GM12878 (cell line): ENCODE results near the gene HMBS. TPM values are rescaled to one million over a fixed set of nuclear protein-coding genes. Genes with fewer than 3 reads are reported as not detected.

Experiments used
- ASH2L ChIP-seq: fragments of 300-600, 200-600 bp; sonication (generic); IDR thresholded peaks from 2 replicates; pipeline ENCODE4 v1.6.1; 2017; ENCODE audit warnings: low read depth, mild to moderate bottlenecking, borderline replicate concordance
- BMI1 ChIP-seq: fragments of 450-650 bp; IDR thresholded peaks from 2 replicates; pipeline ENCODE4 v1.6.1; 2016; ENCODE audit warnings: mild to moderate bottlenecking, moderate library complexity, borderline replicate concordance
- GABPA ChIP-seq: IDR thresholded peaks from 2 replicates; pipeline ENCODE4 v1.6.1; 2014; ENCODE audit warnings: antibody characterized with exemption, low read depth, mild to moderate bottlenecking, inconsistent platforms
- GATAD2B ChIP-seq: fragments of 450-650 bp; conservative IDR thresholded peaks from 2 replicates; pipeline ENCODE4 v1.6.1; 2017; ENCODE audit warnings: low read depth, mild to moderate bottlenecking, moderate library complexity
- IKZF1 ChIP-seq: fragments of 450-650 bp; conservative IDR thresholded peaks from 2 replicates; pipeline ENCODE4 v1.6.1; 2017; ENCODE audit warnings: antibody characterized with exemption, mild to moderate bottlenecking
- JUND ChIP-seq: IDR thresholded peaks from 2 replicates; pipeline ENCODE4 v1.6.1; 2012; ENCODE audit warnings: low read depth, mild to moderate bottlenecking, low read length, improper control_type of control experiment, moderate library complexity
- MXI1 ChIP-seq: fragments of 150-350 bp; IDR thresholded peaks from 2 replicates; pipeline ENCODE4 v1.6.1; 2011; ENCODE audit warnings: low read depth, mild to moderate bottlenecking, inconsistent platforms, low read length, improper control_type of control experiment
- NBN ChIP-seq: fragments of 450-650 bp; IDR thresholded peaks from 2 replicates; pipeline ENCODE4 v1.6.1; 2016
- NFIC ChIP-seq: IDR thresholded peaks from 2 replicates; pipeline ENCODE4 v1.6.1; 2012; ENCODE audit warnings: low read depth, mild to moderate bottlenecking, inconsistent platforms, low read length, moderate library complexity
- RB1 ChIP-seq: fragments of 450-650 bp; formaldehyde crosslinking; IDR thresholded peaks from 2 replicates; pipeline ENCODE4 v1.6.1; 2017; ENCODE audit warnings: mild to moderate bottlenecking, borderline replicate concordance
- RELA ChIP-seq: fragments of 450-650 bp; IDR thresholded peaks from 2 replicates; pipeline ENCODE4 v1.8.0; 2014; ENCODE audit warnings: borderline replicate concordance; ENCODE audit not compliant: partially characterized antibody
- TCF7 ChIP-seq: IDR thresholded peaks from 2 replicates; pipeline ENCODE4 v1.6.1; 2014; ENCODE audit warnings: antibody characterized with exemption, borderline replicate concordance
- polyA plus RNA-seq, 11 experiments: library from polyadenylated mRNA; depleted of rRNA in 4 of 11; unstranded in 6 of 11; stranded (reverse) in 5 of 11; fragments of >200 nt; fragmentation: Nextera tagmentation in 4 of 11; fragmentation: Illumina TruSeq in 1 of 11; extraction: Ambion mirVana in 4 of 11; extraction: Trizol in 1 of 11; gene quantifications; 1 replicate in 1 of 11; 2 replicates in 10 of 11; pipeline versions ENCODE4 v1.2.1 to v1.2.3, GENCODE V29; 2011 to 2016; ENCODE audit warnings: inconsistent platforms in 2 of 11, missing spikeins in 2 of 11, low read depth in 1 of 11
- total RNA-seq, 4 experiments: library from RNA; depleted of rRNA in 3 of 4; stranded (reverse); fragments of >200 nt in 3 of 4; fragmentation: Illumina TruSeq in 1 of 4; extraction: Trizol in 1 of 4; gene quantifications; 2 replicates each; pipeline versions ENCODE4 v1.2.1 to v1.2.3, GENCODE V29; 2013 to 2021
- TF ChIP-seq, protein P1 (sequence below): IDR thresholded peaks from 2 replicates; pipeline ENCODE4 v1.6.1; 2012; ENCODE audit warnings: low read length, inconsistent platforms
- TF ChIP-seq, protein P2 (sequence below): fragments of 450-650 bp; IDR thresholded peaks from 2 replicates; pipeline ENCODE4 v1.6.1; 2017; ENCODE audit warnings: mild to moderate bottlenecking
- TF ChIP-seq, protein P3 (sequence below): IDR thresholded peaks from 2 replicates; pipeline ENCODE4 v1.6.1; 2012; ENCODE audit warnings: mild to moderate bottlenecking, low read depth, low read length
- TF ChIP-seq, protein P4 (sequence below): fragments of 450-650 bp; conservative IDR thresholded peaks from 2 replicates; pipeline ENCODE4 v1.6.1; 2017; ENCODE audit warnings: mild to moderate bottlenecking, moderate library complexity
- TF ChIP-seq, protein P5 (sequence below): fragments of 450-650 bp; IDR thresholded peaks from 2 replicates; pipeline ENCODE4 v1.6.1; 2017; ENCODE audit warnings: borderline replicate concordance

Gene HMBS
- total and polyA plus RNA-seq, 10 of the 15 experiments (the other 5 are each of a cell fraction or from before 2014, with no cell fraction given): 17.7 to 96.7 (median 49.7) TPM

DNA sequence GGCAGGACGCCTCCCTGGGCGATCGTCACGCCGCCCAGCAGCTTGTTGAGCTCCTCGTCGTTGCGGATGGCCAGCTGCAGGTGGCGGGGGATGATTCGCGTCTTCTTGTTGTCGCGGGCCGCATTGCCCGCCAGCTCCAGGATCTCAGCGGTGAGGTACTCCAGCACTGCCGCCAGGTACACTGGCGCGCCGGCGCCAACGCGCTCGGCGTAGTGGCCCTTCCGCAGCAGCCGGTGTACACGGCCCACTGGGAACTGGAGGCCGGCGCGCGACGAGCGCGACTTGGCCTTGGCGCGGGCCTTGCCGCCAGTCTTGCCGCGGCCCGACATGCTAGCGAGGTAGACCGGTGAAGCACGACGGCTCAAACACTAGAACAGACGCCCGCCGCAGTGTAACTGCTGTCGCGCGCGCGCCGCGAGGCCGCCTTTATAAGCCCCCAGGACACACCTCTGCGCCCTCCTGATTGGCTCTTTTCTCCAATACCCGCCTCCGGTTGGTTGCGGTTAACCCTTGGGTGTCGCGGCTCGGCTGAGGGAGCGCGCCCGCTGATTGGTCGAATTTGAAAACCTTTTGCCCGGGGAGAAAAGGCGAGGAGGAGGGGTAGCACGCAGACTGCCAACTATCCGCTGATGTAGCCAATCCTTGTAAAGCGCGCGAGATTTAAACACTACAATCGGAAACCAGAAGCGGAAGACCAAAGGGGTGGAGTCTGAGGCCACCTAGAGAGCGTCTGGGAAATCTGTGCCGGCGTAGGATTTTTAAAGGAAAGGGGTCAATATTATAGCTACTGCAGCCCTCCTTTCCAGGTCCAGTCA is 10.6 kb downstream of the HMBS start (continued):
- TF ChIP-seq GATAD2B (peak; percentile 80), BMI1 (no peak), NFIC (no peak), ASH2L (0 out of 2 replicates have a peak, but pooled peaks have one; percentile 39), NBN (0 out of 2 replicates have a peak, but pooled peaks have one; percentile 63), RELA (peak; percentile 62), JUND (no peak), IKZF1 (peak; percentile 72), MXI1 (peak; percentile 87), RB1 (peak; percentile 76), TCF7 (no peak; the same call in 1 of the 2 replicates), GABPA (no peak)
- TF ChIP-seq, protein P1, sequence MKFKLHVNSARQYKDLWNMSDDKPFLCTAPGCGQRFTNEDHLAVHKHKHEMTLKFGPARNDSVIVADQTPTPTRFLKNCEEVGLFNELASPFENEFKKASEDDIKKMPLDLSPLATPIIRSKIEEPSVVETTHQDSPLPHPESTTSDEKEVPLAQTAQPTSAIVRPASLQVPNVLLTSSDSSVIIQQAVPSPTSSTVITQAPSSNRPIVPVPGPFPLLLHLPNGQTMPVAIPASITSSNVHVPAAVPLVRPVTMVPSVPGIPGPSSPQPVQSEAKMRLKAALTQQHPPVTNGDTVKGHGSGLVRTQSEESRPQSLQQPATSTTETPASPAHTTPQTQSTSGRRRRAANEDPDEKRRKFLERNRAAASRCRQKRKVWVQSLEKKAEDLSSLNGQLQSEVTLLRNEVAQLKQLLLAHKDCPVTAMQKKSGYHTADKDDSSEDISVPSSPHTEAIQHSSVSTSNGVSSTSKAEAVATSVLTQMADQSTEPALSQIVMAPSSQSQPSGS: no peak
- TF ChIP-seq, protein P2, sequence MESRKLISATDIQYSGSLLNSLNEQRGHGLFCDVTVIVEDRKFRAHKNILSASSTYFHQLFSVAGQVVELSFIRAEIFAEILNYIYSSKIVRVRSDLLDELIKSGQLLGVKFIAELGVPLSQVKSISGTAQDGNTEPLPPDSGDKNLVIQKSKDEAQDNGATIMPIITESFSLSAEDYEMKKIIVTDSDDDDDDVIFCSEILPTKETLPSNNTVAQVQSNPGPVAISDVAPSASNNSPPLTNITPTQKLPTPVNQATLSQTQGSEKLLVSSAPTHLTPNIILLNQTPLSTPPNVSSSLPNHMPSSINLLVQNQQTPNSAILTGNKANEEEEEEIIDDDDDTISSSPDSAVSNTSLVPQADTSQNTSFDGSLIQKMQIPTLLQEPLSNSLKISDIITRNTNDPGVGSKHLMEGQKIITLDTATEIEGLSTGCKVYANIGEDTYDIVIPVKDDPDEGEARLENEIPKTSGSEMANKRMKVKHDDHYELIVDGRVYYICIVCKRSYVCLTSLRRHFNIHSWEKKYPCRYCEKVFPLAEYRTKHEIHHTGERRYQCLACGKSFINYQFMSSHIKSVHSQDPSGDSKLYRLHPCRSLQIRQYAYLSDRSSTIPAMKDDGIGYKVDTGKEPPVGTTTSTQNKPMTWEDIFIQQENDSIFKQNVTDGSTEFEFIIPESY: no peak
- TF ChIP-seq, protein P3, sequence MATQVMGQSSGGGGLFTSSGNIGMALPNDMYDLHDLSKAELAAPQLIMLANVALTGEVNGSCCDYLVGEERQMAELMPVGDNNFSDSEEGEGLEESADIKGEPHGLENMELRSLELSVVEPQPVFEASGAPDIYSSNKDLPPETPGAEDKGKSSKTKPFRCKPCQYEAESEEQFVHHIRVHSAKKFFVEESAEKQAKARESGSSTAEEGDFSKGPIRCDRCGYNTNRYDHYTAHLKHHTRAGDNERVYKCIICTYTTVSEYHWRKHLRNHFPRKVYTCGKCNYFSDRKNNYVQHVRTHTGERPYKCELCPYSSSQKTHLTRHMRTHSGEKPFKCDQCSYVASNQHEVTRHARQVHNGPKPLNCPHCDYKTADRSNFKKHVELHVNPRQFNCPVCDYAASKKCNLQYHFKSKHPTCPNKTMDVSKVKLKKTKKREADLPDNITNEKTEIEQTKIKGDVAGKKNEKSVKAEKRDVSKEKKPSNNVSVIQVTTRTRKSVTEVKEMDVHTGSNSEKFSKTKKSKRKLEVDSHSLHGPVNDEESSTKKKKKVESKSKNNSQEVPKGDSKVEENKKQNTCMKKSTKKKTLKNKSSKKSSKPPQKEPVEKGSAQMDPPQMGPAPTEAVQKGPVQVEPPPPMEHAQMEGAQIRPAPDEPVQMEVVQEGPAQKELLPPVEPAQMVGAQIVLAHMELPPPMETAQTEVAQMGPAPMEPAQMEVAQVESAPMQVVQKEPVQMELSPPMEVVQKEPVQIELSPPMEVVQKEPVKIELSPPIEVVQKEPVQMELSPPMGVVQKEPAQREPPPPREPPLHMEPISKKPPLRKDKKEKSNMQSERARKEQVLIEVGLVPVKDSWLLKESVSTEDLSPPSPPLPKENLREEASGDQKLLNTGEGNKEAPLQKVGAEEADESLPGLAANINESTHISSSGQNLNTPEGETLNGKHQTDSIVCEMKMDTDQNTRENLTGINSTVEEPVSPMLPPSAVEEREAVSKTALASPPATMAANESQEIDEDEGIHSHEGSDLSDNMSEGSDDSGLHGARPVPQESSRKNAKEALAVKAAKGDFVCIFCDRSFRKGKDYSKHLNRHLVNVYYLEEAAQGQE: no peak
- TF ChIP-seq, protein P4, sequence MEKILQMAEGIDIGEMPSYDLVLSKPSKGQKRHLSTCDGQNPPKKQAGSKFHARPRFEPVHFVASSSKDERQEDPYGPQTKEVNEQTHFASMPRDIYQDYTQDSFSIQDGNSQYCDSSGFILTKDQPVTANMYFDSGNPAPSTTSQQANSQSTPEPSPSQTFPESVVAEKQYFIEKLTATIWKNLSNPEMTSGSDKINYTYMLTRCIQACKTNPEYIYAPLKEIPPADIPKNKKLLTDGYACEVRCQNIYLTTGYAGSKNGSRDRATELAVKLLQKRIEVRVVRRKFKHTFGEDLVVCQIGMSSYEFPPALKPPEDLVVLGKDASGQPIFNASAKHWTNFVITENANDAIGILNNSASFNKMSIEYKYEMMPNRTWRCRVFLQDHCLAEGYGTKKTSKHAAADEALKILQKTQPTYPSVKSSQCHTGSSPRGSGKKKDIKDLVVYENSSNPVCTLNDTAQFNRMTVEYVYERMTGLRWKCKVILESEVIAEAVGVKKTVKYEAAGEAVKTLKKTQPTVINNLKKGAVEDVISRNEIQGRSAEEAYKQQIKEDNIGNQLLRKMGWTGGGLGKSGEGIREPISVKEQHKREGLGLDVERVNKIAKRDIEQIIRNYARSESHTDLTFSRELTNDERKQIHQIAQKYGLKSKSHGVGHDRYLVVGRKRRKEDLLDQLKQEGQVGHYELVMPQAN: peak; percentile 94
- TF ChIP-seq, protein P5, sequence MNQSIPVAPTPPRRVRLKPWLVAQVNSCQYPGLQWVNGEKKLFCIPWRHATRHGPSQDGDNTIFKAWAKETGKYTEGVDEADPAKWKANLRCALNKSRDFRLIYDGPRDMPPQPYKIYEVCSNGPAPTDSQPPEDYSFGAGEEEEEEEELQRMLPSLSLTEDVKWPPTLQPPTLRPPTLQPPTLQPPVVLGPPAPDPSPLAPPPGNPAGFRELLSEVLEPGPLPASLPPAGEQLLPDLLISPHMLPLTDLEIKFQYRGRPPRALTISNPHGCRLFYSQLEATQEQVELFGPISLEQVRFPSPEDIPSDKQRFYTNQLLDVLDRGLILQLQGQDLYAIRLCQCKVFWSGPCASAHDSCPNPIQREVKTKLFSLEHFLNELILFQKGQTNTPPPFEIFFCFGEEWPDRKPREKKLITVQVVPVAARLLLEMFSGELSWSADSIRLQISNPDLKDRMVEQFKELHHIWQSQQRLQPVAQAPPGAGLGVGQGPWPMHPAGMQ: no peak
